RWPE1 (cell line): Measurements from ENCODE around the gene SCGN.

Experiments used
- CTCF ChIA-PET: fragments of 350-600 bp; sonication (Branson Sonifier 250); formaldehyde crosslinking; extraction: SDS; loops from one replicate; lab custom pipeline; 2021; lab: Yijun Ruan, JAX
- POLR2A ChIA-PET: fragments of 400-600 bp; formaldehyde crosslinking; extraction: SDS; loops from one replicate; lab custom pipeline; 2020; ENCODE audit warnings: antibody characterized with exemption; ENCODE audit not compliant: low non-redundant PET; lab: Yijun Ruan, JAX
- DNase-seq: peaks from one replicate; pipeline ENCODE4 v3.0.0; 2012; ENCODE audit warnings: low spot score
- H3K27ac ChIP-seq: fragments of 450-650 bp; 2 replicates; pipeline ENCODE4 v1.5.1; 2017
- TF ChIP-seq, protein P1 (sequence below): fragments of 450-650 bp; conservative IDR thresholded peaks from 2 replicates; pipeline ENCODE4 v1.5.1; 2017; ENCODE audit warnings: low read depth, mild to moderate bottlenecking

The SCGN gene

GRCh38 chr6:25671652-25672051 is 19.6 kb downstream of the SCGN start:
- ChIA-PET POLR2A (no interaction called here), CTCF (interaction anchor here (0.6 kb wide), 1 partner anchor 20 kb away, joined by 3 read pairs; no protein-coding TSS in a partner anchor)
- TF ChIP-seq, protein P1, sequence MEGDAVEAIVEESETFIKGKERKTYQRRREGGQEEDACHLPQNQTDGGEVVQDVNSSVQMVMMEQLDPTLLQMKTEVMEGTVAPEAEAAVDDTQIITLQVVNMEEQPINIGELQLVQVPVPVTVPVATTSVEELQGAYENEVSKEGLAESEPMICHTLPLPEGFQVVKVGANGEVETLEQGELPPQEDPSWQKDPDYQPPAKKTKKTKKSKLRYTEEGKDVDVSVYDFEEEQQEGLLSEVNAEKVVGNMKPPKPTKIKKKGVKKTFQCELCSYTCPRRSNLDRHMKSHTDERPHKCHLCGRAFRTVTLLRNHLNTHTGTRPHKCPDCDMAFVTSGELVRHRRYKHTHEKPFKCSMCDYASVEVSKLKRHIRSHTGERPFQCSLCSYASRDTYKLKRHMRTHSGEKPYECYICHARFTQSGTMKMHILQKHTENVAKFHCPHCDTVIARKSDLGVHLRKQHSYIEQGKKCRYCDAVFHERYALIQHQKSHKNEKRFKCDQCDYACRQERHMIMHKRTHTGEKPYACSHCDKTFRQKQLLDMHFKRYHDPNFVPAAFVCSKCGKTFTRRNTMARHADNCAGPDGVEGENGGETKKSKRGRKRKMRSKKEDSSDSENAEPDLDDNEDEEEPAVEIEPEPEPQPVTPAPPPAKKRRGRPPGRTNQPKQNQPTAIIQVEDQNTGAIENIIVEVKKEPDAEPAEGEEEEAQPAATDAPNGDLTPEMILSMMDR: no peak
- no peak for DNase-seq
- no peak overlapping the region for H3K27ac ChIP-seq

DNA sequence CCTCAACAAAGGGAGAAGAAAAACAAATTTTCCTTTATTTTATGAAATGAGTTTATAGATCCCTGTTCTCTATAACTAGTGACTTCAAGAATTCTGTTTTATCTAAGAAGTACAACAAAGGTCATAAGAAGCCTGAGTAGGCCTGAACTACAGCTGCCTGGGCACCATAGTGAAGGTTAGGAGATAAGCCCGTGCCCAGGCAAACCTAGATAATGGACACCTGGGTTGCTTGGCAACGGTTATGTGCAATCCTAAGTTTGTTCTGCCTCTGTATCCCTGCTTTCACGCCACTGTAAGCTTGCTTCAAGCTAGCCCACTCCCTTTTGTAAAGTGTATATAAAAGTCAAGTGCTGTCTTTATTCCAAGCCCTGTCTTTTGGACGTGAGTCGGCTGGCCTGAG is 23.2 kb downstream of the SCGN start:
- POLR2A ChIA-PET: no interaction called here
- CTCF ChIA-PET: interaction anchor here (0.6 kb wide), 2 partner anchors 71 to 452 kb away, joined by 4 read pairs; no protein-coding TSS in a partner anchor
- H3K27ac ChIP-seq: no peak overlapping the region
- TF ChIP-seq, protein P1: no peak
- DNase-seq: no peak

DNA sequence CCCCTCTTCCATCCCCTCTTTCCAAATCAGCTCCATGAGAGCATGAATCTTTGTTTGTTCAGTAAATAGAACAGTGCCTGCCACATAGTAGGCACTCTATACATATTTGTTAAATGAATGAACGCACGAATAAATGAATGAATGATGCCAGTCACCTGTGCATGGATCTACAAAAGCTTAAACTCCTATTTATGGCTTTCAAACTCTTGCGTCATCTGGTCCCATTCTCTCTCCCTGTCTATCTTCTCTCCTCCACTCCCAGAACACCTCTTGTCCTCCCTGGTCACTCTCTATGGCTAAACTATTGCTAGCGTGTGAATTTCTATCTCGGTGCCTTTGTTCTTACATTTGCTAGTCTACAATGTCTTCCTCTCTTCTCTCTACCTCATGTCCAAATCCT is 24.8 kb downstream of the SCGN start:
- CTCF ChIA-PET: no interaction called here
- no peak overlapping the region for H3K27ac ChIP-seq
- POLR2A ChIA-PET: no interaction called here
- TF ChIP-seq, protein P1: no peak
- no peak for DNase-seq

GRCh38 chr6:25681848-25682247 is 29.8 kb downstream of the SCGN start:
- no peak for DNase-seq
- H3K27ac ChIP-seq: no peak overlapping the region
- ChIA-PET POLR2A (no interaction called here), CTCF (no interaction called here)
- TF ChIP-seq, protein P1: no peak

GRCh38 chr6:25682324-25682723 is 30.3 kb downstream of the SCGN start:
- TF ChIP-seq, protein P1: no peak
- H3K27ac ChIP-seq: no peak overlapping the region
- ChIA-PET CTCF (no interaction called here), POLR2A (no interaction called here)
- DNase-seq: no peak

DNA sequence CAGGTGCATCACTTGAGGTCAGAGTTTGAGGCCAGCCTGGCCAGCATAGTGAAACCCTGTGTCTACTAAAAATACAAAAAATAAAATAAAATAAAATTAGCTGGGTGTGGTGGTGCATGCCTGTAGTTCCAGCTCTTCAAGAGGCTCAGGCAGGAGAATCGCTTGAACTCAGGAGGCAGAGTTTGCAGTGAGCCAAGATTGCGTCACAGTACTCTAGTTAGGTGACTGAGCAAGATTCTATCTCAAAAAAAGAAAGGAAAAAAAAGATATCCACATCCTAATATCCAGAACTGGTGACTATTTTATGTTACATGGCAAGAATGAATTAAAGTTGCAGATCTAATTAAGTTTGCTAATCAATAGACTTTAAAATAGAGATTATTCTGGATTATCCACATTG is 32.5 kb downstream of the SCGN start:
- CTCF ChIA-PET: no interaction called here
- POLR2A ChIA-PET: no interaction called here
- no peak overlapping the region for H3K27ac ChIP-seq
- DNase-seq: no peak
- TF ChIP-seq, protein P1: no peak

DNA sequence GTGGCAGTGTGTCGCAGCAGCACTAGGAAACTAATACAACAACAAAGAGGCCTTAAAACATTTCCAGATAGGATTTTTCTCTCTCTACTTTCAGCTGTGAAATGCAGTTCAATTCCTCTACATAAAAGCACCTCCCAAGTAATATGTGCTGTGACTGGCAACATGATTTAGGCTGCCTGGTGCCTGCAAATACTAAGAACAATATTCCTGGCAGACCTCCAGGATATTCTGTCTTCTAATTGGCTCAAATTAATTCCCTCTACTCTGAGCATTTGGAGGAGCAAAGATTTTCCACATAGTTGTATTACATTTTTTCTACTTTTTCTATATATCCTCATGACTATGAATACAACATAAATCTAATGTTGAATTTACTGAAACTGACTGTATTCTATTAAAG is 33.2 kb downstream of the SCGN start:
- H3K27ac ChIP-seq: no peak overlapping the region
- no peak for DNase-seq
- ChIA-PET CTCF (interaction anchor here (0.5 kb wide), 1 partner anchor 746 kb away, joined by 3 read pairs; no protein-coding TSS in a partner anchor), POLR2A (no interaction called here)
- TF ChIP-seq, protein P1: no peak
